Mesodermal cell (in vitro differentiated cells): ENCODE measurements around the gene RCC2.
"Not testable (repeated sequence)": the region's sequence is repeated elsewhere in the genome, so short reads cannot be mapped to it uniquely, and the experiment has no call there.

Experiments
- H3K27ac ChIP-seq: 2 replicates; pipeline ENCODE4 v1.7.0; 2013; ENCODE audit warnings: mild to moderate bottlenecking, low read depth, low read length, moderate library complexity; ENCODE audit not compliant: severe bottlenecking
- H3K36me3 ChIP-seq: 2 replicates; pipeline ENCODE4 v1.7.1; 2013; ENCODE audit warnings: mild to moderate bottlenecking, low read length, moderate library complexity; ENCODE audit not compliant: control insufficient read depth, insufficient read depth
- H3K4me1 ChIP-seq: one replicate; pipeline ENCODE4 v1.7.1; 2013; ENCODE audit warnings: mild to moderate bottlenecking, low read length; ENCODE audit not compliant: insufficient read depth, control insufficient read depth, poor library complexity, severe bottlenecking
- H3K4me3 ChIP-seq: 2 replicates; pipeline ENCODE4 v1.7.0; 2013; ENCODE audit warnings: low read length, control low read depth, mild to moderate bottlenecking; ENCODE audit not compliant: insufficient read depth, poor library complexity, severe bottlenecking; ENCODE audit errors: extremely low read depth
- H3K9me3 ChIP-seq: 2 replicates; pipeline ENCODE4 v1.7.1; 2013; ENCODE audit warnings: mild to moderate bottlenecking, low read length, moderate library complexity; ENCODE audit not compliant: control insufficient read depth
- WGBS, 2 experiments: methylation state at CpG; one replicate each; pipeline ENCODE4 v1.1.5; 2013; ENCODE audit warnings: missing lambda C conversion rate in 2 of 2; ENCODE audit not compliant: insufficient coverage in 2 of 2; 5-methylcytosine and 5-hydroxymethylcytosine counted together

RCC2 gene

DNA sequence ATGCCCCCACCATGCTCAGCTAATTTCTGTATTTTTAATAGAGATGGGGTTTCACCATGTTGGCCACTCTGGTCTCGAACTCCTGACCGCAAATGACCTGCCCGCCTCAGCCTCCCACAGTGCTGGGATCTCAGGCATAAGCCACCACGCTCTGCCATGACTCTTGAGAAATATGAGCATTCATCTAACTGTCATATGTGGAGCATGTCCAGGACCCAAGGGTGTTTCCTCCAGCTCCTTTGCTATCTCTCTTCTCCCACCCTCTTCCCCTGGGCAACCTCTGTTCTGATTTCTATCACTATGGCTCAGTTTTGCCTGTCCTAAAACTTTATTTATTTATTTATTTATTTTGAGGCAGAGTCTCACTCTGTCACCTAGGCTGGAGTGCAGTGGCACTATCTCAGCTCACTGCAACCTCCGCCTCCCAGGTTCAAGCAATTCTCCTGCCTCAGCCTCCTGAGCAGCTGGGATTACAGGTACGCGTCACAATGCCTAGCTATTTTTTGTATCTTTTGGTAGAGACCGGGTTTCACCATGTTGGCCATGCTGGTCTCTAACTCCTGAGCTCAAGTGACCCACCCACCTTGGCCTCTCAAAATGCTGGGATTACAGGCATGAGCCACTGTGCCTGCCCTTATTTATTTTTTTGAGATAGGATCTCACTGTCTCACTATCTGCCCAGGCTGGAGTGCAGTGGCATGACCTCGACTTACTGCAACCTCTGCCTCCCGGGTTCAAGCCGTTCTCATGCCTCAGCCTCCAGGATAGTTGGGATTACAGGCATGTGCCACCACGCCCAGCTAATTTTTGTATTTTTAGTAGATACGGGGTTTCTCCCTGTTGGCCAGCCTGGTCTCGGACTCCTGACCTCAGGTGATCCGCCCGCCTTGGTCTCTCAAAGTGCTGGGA, 29.1 kb upstream of the RCC2 start:
- H3K36me3 ChIP-seq, H3K27ac ChIP-seq, H3K9me3 ChIP-seq, H3K4me3 ChIP-seq, H3K4me1 ChIP-seq: not testable (repeated sequence)
- WGBS, 2 experiments = 87 to 93% methylated on average over 14 to 16 of the region's 16 CpGs

DNA sequence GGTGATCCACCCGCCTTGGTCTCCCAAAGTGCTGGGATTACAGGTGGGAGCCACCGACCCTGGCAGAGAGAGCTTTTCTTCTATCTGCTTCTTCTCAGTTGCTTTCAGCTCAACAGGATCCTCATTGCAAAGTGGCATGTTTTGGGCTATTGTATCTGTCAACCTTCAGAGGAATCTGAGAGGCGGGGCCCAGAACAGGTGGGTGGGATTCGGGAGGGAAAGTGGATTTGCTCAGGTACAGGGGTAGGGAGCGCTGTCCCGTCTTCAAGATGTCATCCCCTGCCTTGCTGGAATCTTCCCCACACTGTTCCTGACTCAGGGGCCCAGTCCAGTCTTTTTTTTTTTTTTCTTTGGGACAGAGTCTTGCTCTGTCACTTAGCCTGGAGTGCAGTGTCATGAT, 26.9 kb upstream of the RCC2 start:
- 72 to 82% methylated on average over 4 to 5 of the region's 6 CpGs for WGBS, 2 experiments
- Histone ChIP-seq H3K9me3 (no peaks in the 10 kb centered on the region), H3K4me1 (no peaks in the 10 kb centered on the region), H3K36me3 (no peaks in the 10 kb centered on the region), H3K4me3 (no peak overlapping the region), H3K27ac (no peak overlapping the region)

DNA sequence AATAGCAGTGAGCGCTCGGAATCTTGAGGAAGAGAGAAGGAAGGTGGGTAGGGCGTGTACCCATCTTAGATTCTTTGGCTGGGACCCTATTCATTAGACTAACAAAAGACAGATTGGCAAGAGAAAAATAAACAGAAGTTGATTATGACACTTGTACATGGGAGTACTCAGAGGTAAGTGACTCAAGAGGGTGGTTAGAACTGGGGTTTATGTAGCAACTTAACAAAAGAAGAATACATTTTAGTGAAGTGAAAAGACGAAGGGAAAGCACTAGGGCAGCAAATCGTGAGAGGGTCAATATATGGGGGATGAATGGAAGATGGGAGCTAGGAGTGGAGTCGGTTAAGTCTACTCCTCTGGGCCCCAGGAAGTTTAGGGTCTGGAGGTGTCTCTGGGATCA, 25.8 kb upstream of the RCC2 start:
- Histone ChIP-seq H3K36me3 (no peaks in the 10 kb centered on the region), H3K4me3 (no peak overlapping the region), H3K27ac (no peak overlapping the region), H3K4me1 (no peaks in the 10 kb centered on the region), H3K9me3 (no peaks in the 10 kb centered on the region)
- 84 to 88% methylated on average over 4 to 6 of the region's 6 CpGs for WGBS, 2 experiments

DNA sequence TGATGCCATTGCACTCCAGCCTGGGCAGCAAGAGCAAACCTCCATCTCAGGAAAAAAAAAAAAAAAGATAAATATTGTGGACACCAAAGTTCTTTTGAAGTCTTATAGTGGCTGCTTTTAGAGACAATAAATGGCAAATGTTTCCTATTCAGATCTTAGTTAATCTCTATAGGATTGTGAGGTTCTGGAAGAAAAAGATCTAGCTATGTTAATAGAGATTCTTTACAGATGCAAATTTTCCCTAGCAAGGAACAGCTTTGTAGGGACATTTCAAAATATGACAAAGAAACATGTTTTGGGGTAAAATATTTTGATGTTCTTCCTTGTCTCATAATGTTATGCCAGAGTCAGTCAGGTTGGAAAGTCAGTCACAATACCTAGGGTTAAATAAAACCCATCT, 24.5 kb upstream of the RCC2 start:
- Histone ChIP-seq H3K4me1 (no peaks in the 10 kb centered on the region), H3K4me3 (no peak overlapping the region), H3K27ac (no peak overlapping the region), H3K36me3 (no peaks in the 10 kb centered on the region), H3K9me3 (no peaks in the 10 kb centered on the region)

DNA sequence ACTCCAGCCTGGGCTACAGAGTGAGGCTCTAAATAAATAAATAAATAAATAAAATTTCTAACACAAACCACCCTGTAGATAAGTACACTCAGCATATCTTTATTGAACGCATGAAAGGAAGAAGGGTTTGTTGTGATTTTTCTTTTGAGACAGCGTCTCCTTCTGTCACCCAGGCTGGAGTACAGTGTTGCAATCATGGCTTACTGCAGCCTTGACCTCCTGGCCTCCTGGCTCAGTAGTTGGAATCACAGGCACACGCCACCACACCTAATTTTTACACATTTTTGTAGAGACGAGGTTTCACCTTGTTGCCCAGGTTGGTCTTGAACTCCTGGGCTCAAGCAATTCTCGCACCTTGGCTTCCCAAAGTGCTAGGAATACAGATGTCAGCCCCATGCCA, 23.2 kb upstream of the RCC2 start:
- no peak overlapping the region for H3K27ac ChIP-seq
- no peak overlapping the region for H3K4me3 ChIP-seq
- H3K4me1 ChIP-seq = no peaks in the 10 kb centered on the region
- 80 to 94% methylated on average over 4 of the region's 5 CpGs for WGBS, 2 experiments
- H3K9me3 ChIP-seq = no peaks in the 10 kb centered on the region
- no peaks in the 10 kb centered on the region for H3K36me3 ChIP-seq

DNA sequence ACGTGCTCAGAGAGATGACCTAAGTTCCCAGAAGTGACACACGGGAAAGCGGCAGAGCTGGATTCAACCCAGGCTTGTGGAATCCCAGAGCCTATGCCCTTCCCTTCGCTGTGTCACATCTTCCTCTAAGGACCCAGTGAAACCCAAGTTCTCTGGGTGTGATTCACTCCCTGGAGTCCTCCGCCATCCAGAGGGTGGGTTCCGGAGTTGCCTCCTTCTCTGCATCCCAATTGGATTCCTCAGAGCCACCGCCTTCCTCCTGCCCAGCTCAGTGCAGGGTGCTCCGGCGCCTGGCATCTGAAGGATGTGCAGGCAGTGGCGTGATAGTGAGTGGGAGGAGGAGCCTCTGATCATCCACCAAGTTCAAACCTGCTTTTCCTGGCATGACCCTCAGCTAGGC, 20.7 kb upstream of the RCC2 start:
- Histone ChIP-seq H3K36me3 (no peaks in the 10 kb centered on the region), H3K4me1 (no peaks in the 10 kb centered on the region), H3K9me3 (no peaks in the 10 kb centered on the region), H3K4me3 (no peak overlapping the region), H3K27ac (no peak overlapping the region)
- WGBS, 2 experiments = 92 to 94% methylated on average over 5 to 6 of the region's 10 CpGs

DNA sequence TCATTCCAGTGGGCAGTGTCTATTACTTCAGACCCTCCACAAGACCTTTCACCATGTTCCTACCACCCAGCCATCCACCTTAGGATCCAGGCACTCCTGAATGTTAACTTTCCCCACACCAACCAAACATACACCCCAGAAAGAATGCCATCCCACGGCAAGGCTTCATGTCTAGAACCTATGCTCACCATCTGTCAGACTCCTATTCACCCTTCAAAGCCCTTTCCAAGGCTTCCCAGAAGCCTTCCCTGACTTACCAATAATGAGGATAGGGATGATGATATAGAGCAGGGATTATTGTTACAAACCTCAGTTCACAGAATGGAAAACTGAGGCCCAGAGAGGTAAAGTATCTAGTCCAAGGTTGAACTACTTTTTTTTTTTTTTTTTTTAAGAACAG, 19.3 kb upstream of the RCC2 start:
- Histone ChIP-seq H3K4me1 (no peaks in the 10 kb centered on the region), H3K36me3 (no peaks in the 10 kb centered on the region), H3K27ac (no peak overlapping the region), H3K4me3 (no peak overlapping the region), H3K9me3 (no peaks in the 10 kb centered on the region)
- whole genome bisulfite sequencing, 2 experiments = 71% methylated on average over 1 of the region's 1 CpG; no CpG with 5 or more reads in 1 of the 2 experiments

DNA sequence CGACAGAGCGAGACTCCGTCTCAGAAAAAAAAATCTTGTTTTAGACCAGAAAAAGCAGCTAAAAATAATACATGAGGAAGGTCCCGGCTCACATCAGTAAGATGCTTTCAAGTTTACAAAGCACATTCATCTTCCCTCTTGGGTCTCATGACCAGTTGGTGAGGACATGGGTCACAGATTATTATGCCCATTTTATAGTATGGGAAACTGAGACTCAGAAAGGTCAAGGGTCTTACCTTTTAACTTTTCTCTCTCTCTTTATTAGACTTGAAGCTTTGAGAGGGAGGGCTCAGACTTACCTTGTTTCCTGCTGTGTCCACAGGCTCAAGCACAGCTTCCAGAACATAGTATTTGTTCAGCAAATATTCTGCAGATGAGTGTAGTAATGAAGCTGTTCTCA, 13.2 kb upstream of the RCC2 start:
- Histone ChIP-seq H3K9me3 (no peaks in the 10 kb centered on the region), H3K36me3 (no peaks in the 10 kb centered on the region), H3K4me3 (no peak overlapping the region), H3K4me1 (no peaks in the 10 kb centered on the region), H3K27ac (no peak overlapping the region)
- 93 to 96% methylated on average over 3 of the region's 4 CpGs for WGBS, 2 experiments

DNA sequence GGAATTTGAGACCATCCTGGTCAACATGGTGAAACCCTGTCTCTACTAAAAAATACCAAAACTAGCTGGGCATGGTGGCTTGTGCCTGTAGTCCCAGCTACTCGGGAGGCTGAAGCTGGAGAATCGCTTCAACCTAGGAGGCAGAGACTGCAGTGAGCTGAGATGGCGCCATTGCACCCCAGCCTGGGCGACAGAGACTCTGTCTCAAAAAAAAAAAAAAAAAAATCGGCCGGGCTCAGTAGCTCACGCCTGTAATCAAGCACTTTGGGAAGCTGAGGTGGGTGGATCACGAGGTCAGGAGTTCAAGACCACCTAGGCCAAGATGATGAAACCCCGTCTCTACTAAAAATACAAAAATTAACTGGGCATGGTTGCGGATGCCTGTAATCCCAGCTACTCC, 12.7 kb upstream of the RCC2 start:
- WGBS, 2 experiments = 77 to 78% methylated on average over 7 to 9 of the region's 10 CpGs
- H3K36me3 ChIP-seq, H3K9me3 ChIP-seq, H3K4me1 ChIP-seq, H3K4me3 ChIP-seq, H3K27ac ChIP-seq: not testable (repeated sequence)

DNA sequence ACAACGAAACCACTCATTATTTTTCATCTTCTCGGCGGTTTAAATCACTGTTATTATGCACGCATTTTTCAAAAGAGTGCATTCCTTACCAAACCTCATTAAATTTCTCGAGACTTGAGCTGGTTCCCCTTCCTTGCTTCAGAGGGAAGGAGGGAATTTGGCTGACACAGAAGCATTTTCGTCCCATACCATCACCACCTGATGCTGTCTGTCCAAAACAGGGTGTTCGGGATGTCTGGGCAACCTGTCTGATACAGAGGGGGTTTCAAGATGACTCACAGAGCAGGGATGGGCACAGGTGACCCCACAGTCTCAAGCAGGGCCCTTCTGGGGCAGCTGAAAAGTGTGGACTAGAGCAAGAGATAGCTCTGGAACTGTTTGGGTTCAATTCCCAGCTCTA, 12.3 kb upstream of the RCC2 start:
- H3K4me1 ChIP-seq = no peaks in the 10 kb centered on the region
- H3K4me3 ChIP-seq = no peak overlapping the region
- WGBS, 2 experiments = 97 to 100% methylated on average over 2 to 5 of the region's 7 CpGs
- H3K27ac ChIP-seq = no peak overlapping the region
- H3K9me3 ChIP-seq = no peaks in the 10 kb centered on the region
- no peaks in the 10 kb centered on the region for H3K36me3 ChIP-seq

DNA sequence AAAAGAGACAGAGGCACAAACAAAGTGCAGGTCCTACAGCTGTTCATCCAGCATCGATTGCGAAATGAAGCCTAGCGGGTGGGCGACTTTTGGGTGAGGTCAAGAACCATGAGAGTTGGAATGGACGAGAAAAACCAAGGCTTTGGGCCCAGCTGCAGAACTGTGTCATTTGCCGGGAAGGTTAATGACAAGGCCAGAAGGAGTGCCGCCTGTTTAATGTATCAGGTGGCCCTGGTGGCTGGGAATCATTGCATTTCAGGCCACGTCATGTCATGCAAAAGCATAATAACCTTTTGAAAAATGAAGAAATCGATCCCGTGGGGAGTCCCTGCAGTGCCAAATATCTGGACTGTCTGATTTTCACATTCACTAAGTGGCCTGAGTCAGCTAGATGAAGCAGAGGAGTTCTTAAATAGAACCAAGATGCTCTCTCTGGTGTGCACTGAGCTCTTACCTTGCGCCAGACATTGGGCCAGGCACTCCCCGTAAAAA, 8.1 kb upstream of the RCC2 start:
- no peaks in the 10 kb centered on the region for H3K4me1 ChIP-seq
- no peaks in the 10 kb centered on the region for H3K36me3 ChIP-seq
- 91 to 97% methylated on average over 12 of the region's 12 CpGs for WGBS, 2 experiments
- no peak overlapping the region for H3K4me3 ChIP-seq
- no peak overlapping the region for H3K27ac ChIP-seq
- H3K9me3 ChIP-seq = no peaks in the 10 kb centered on the region
